HG03064 (cell line): ENCODE data around the gene C19orf67.

ENCODE experiments used
- ATAC-seq: cut with Tn5 transposase; IDR thresholded peaks from one replicate; pipeline ENCODE4 v1.9.1; 2021; ENCODE audit warnings: low read depth; ENCODE audit not compliant: unreplicated experiment

C19orf67 gene

GRCh38 chr19:14085309-14085995 lies at the start of gene C19orf67:
TSS of gene C19orf67 (minus strand) at chr19:14085783. CDS start at chr19:14085627, 156 bp downstream.
- ATAC-seq, result no peak

- ATAC-seq, result no peak
Observed at GRCh38 chr19:14135355-14135754, 49.8 kb upstream of the C19orf67 start.

GRCh38 chr19:14127929-14128509 lies 42.4 kb upstream of the C19orf67 start:
- no peak for ATAC-seq

- ATAC-seq, result no peak
Observed at GRCh38 chr19:14127176-14127575, 41.6 kb upstream of the C19orf67 start.

GRCh38 chr19:14122924-14123323 lies 37.3 kb upstream of the C19orf67 start:
- ATAC-seq, result no peak

GRCh38 chr19:14120497-14120780 lies 34.9 kb upstream of the C19orf67 start:
- ATAC-seq, result no peak

GRCh38 chr19:14119644-14120496 lies 34.3 kb upstream of the C19orf67 start:
- ATAC-seq, result no peak

GRCh38 chr19:14119146-14119545 lies 33.6 kb upstream of the C19orf67 start:
- no peak for ATAC-seq

- no peak for ATAC-seq
Observed at GRCh38 chr19:14118165-14119051, 32.8 kb upstream of the C19orf67 start.

- peak; percentile 74 for ATAC-seq
Observed at GRCh38 chr19:14117668-14118164, 32.1 kb upstream of the C19orf67 start, which contains the start of gene PRKACA. TSS of gene PRKACA (minus strand) at chr19:14117762. CDS start at chr19:14117547, 215 bp downstream.

GRCh38 chr19:14116918-14117578 lies 31.5 kb upstream of the C19orf67 start:
- ATAC-seq, result no peak

- no peak for ATAC-seq
Observed at GRCh38 chr19:14116525-14116917, 30.9 kb upstream of the C19orf67 start.

GRCh38 chr19:14115756-14116155 lies 30.2 kb upstream of the C19orf67 start:
- no peak for ATAC-seq

GRCh38 chr19:14114854-14115253 lies 29.3 kb upstream of the C19orf67 start:
- no peak for ATAC-seq

- no peak for ATAC-seq
Observed at GRCh38 chr19:14114439-14114838, 28.9 kb upstream of the C19orf67 start.

- ATAC-seq, result no peak
Observed at GRCh38 chr19:14113762-14114414, 28.3 kb upstream of the C19orf67 start.

- no peak for ATAC-seq
Observed at GRCh38 chr19:14112809-14113385, 27.3 kb upstream of the C19orf67 start.

GRCh38 chr19:14112051-14112808 lies 26.6 kb upstream of the C19orf67 start:
- no peak for ATAC-seq
